ENCODE results near the gene NUP205.

Gene NUP205

GRCh38 chr7:135693558-135693957 is 135.8 kb downstream of the NUP205 start:
- WGBS, 2 experiments, result 94 to 97% methylated on average over 4 of the region's 4 CpGs
- no peaks in the 10 kb centered on the region for H3K9me3 ChIP-seq (ENCODE audit: control insufficient read depth, low read length)
- H3K4me1 ChIP-seq (ENCODE audit: control insufficient read depth, insufficient read depth, low read length), result no peaks in the 10 kb centered on the region
- no peaks in the 10 kb centered on the region for H3K36me3 ChIP-seq (ENCODE audit: control insufficient read depth, insufficient read depth, low read length)
- H3K4me3 ChIP-seq (ENCODE audit: insufficient read depth, low read depth, low read length), result no peak overlapping the region
- no peak overlapping the region for H3K27ac ChIP-seq (ENCODE audit: insufficient read depth, low read depth, low read length, poor library complexity, severe bottlenecking)
- no peaks in the 10 kb centered on the region for H3K27me3 ChIP-seq (ENCODE audit: control insufficient read depth, insufficient read depth, low read length, poor library complexity, severe bottlenecking)

GRCh38 chr7:135697276-135698049 is 139.7 kb downstream of the NUP205 start:
- no peaks in the 10 kb centered on the region for H3K9me3 ChIP-seq (ENCODE audit: control insufficient read depth, low read length)
- no peaks in the 10 kb centered on the region for H3K27me3 ChIP-seq (ENCODE audit: control insufficient read depth, insufficient read depth, low read length, poor library complexity, severe bottlenecking)
- H3K36me3 ChIP-seq (ENCODE audit: control insufficient read depth, insufficient read depth, low read length), result no peaks in the 10 kb centered on the region
- 50 to 63% methylated on average over 8 of the region's 8 CpGs for WGBS, 2 experiments
- H3K4me3 ChIP-seq (ENCODE audit: insufficient read depth, low read depth, low read length), result no peak overlapping the region
- no peaks in the 10 kb centered on the region for H3K4me1 ChIP-seq (ENCODE audit: control insufficient read depth, insufficient read depth, low read length)
- H3K27ac ChIP-seq (ENCODE audit: insufficient read depth, low read depth, low read length, poor library complexity, severe bottlenecking), result peak overlapping the region; percentile 33

Data from ectodermal cell (in vitro differentiated cells).